Progenitor cell of endocrine pancreas (in vitro differentiated cells): ENCODE measurements around the gene TYRP1. TPM values are rescaled to one million over a fixed set of nuclear protein-coding genes. Genes with fewer than 3 reads are reported as not detected.

Experiments
- DNase-seq: peaks from one replicate; pipeline ENCODE4 v3.0.0; 2021; ENCODE audit warnings: low spot score; ENCODE audit not compliant: unreplicated experiment
- H3K27ac Mint-ChIP-seq: 2 replicates; pipeline ENCODE4 v1.8.0; 2021; ENCODE audit warnings: mild to moderate bottlenecking, moderate library complexity, mixed read lengths
- H3K27me3 Mint-ChIP-seq: 2 replicates; pipeline ENCODE4 v1.8.0; 2021; ENCODE audit warnings: mixed read lengths
- H3K36me3 Mint-ChIP-seq: 2 replicates; pipeline ENCODE4 v1.8.0; 2022; ENCODE audit warnings: mixed read lengths; ENCODE audit not compliant: insufficient read depth
- H3K4me1 Mint-ChIP-seq: 2 replicates; pipeline ENCODE4 v1.8.0; 2021; ENCODE audit warnings: low read depth, mixed read lengths
- H3K4me3 Mint-ChIP-seq: 2 replicates; pipeline ENCODE4 v1.8.0; 2021; ENCODE audit warnings: low read depth, mild to moderate bottlenecking, moderate library complexity, mixed read lengths
- H3K9me3 Mint-ChIP-seq: 2 replicates; pipeline ENCODE4 v1.8.0; 2021; ENCODE audit warnings: low read depth, mixed read lengths
- CTCF ChIP-seq: fragments of 200-600 bp; sonication (generic); IDR thresholded peaks from one replicate; pipeline ENCODE4 v1.5.0; 2021; ENCODE audit warnings: antibody characterized with exemption, mild to moderate bottlenecking; ENCODE audit not compliant: unreplicated experiment
- total RNA-seq: library from RNA; stranded (reverse); gene quantifications from 2 replicates; pipeline ENCODE4 v1.2.1, GENCODE V29; 2021

Gene TYRP1
- total RNA-seq, 1 donor from 2014 or later, result not detected

GRCh38 chr9:12737871-12738270 is 44.7 kb downstream of the TYRP1 start:
- TF ChIP-seq CTCF, result no peak
- Mint-ChIP-seq H3K27me3 (no peaks in the 10 kb centered on the region), H3K36me3 (no peaks in the 10 kb centered on the region), H3K4me3 (no peak overlapping the region), H3K9me3 (peaks cover 13% of the 10 kb centered on the region), H3K27ac (no peak overlapping the region), H3K4me1 (no peaks in the 10 kb centered on the region)
- no peak for DNase-seq

- H3K4me3 Mint-ChIP-seq, result no peak overlapping the region
Measured at GRCh38 chr9:12739014-12739652, 45.9 kb downstream of the TYRP1 start.

GRCh38 chr9:12740845-12741244 is 47.7 kb downstream of the TYRP1 start:
- H3K4me1 Mint-ChIP-seq, result no peaks in the 10 kb centered on the region
- H3K4me3 Mint-ChIP-seq, result no peak overlapping the region
- TF ChIP-seq CTCF, result no peak
- H3K9me3 Mint-ChIP-seq, result peaks cover 13% of the 10 kb centered on the region
- no peak overlapping the region for H3K27ac Mint-ChIP-seq
- H3K36me3 Mint-ChIP-seq, result no peaks in the 10 kb centered on the region
- no peaks in the 10 kb centered on the region for H3K27me3 Mint-ChIP-seq
- DNase-seq, result no peak

More at GRCh38 chr9:12739014-12739652, 45.9 kb downstream of the TYRP1 start:
- H3K9me3 Mint-ChIP-seq, result peaks cover 16% of the 10 kb centered on the region
- no peak for TF ChIP-seq CTCF
- DNase-seq, result no peak
- no peak overlapping the region for H3K27ac Mint-ChIP-seq
- H3K36me3 Mint-ChIP-seq, result no peaks in the 10 kb centered on the region
- H3K4me1 Mint-ChIP-seq, result no peaks in the 10 kb centered on the region
- no peaks in the 10 kb centered on the region for H3K27me3 Mint-ChIP-seq

- no peak for TF ChIP-seq CTCF
- Mint-ChIP-seq H3K27ac (no peak overlapping the region), H3K4me1 (no peaks in the 10 kb centered on the region)
Measured at GRCh38 chr9:12748016-12748415, 54.8 kb downstream of the TYRP1 start.

GRCh38 chr9:12748954-12749353 is 55.8 kb downstream of the TYRP1 start:
- no peak for DNase-seq
- no peak overlapping the region for H3K27ac Mint-ChIP-seq
- no peaks in the 10 kb centered on the region for H3K9me3 Mint-ChIP-seq
- no peak overlapping the region for H3K4me3 Mint-ChIP-seq
- no peaks in the 10 kb centered on the region for H3K4me1 Mint-ChIP-seq
- H3K36me3 Mint-ChIP-seq, result no peaks in the 10 kb centered on the region
- no peak for TF ChIP-seq CTCF
- H3K27me3 Mint-ChIP-seq, result no peaks in the 10 kb centered on the region

More at GRCh38 chr9:12748016-12748415, 54.8 kb downstream of the TYRP1 start:
- Mint-ChIP-seq H3K36me3 (no peaks in the 10 kb centered on the region), H3K9me3 (peaks cover 2% of the 10 kb centered on the region), H3K4me3 (no peak overlapping the region), H3K27me3 (no peaks in the 10 kb centered on the region)
- DNase-seq, result no peak
